Measurements from ENCODE around the gene SH2D3C.

DNA sequence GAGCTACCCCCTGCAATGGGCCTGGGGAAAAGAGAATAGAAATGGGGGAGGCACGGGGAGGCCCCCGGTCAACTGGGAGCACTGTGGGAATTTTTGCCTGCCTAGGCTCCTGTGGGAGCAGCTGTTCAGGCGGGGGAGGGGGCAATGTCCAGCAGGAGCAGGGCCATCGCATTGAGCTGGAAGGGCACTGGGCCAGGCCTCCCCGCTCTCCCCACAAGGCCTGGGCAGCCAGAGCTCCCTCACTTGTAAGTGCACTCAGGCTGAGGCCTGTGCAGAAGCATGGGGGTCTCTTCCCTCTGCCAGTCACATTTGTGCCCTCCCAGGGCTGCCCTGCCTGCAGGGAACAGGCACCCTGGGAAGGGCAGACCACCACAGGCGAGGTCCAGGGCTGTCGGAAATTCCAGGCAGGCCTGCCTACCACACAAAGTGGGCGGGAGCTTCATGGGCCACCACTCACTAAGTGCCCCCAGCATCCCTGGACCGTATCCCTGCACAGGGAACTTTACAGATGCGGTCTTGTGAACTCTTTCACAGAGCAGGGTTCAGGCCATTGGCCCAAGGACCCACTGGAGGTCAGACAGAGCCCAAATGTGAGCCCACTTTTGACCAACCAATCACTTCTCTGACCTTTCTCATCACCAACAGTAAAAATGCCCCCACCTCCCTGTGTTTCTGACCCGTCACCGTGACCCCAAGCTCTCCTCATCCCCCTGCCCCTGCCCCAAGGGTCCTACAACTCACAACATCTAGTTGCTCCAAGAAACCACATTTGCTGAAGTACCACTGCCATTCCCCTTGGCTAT lies 72.7 kb downstream of the SH2D3C start:
- TF ChIP-seq CTCF (IDR thresholded peaks at IDR 0.05; ENCODE audit: low read depth, low read length, poor library complexity, severe bottlenecking) (no peak), EZH2phosphoT487 (IDR thresholded peaks at IDR 0.05; ENCODE audit: borderline replicate concordance, low read length) (no peak)

Data from DOHH2 (cell line).